Stimulated activated CD8-positive, alpha-beta memory T cell treated with anti-CD3 and anti-CD28 coated beads, Interleukin-15, amount 100 ng/mL, for 24 hours (primary cell): ENCODE data around the gene RPSA.
"Not testable (repeated sequence)": the region's sequence is repeated elsewhere in the genome, so short reads cannot be mapped to it uniquely, and the experiment has no call there.

Experiments
- DNase-seq: peaks from one replicate; pipeline ENCODE4 v3.0.0-alpha.2; 2020; ENCODE audit warnings: low read depth

RPSA gene

GRCh38 chr3:39456159-39456558 is 49.6 kb downstream of the RPSA start:
- DNase-seq = no peak

- no peak for DNase-seq
These were observed 50.8 kb downstream of the RPSA start for GRCh38 chr3:39457361-39457760.

GRCh38 chr3:39458579-39458978 is 52.1 kb downstream of the RPSA start:
- DNase-seq = not testable (repeated sequence)

- DNase-seq = no peak
These were observed 54.2 kb downstream of the RPSA start for GRCh38 chr3:39460677-39461076.
